Kidney (tissue), 14 donors: Measurements from ENCODE around the gene DNTT. TPM values are rescaled to one million over a fixed set of nuclear protein-coding genes. Genes with fewer than 3 reads are reported as not detected.

Experiments
- DNase-seq, 5 donors: peaks; one replicate each; pipeline ENCODE4 v3.0.0-alpha.2; 2013 to 2020
- FAIRE-seq: peaks from 2 replicates; lab custom pipeline; 2012; peaks lifted over from hg19 to GRCh38; lab: Jason Lieb, UNC
- H3K27ac ChIP-seq, 2 donors: one replicate each; pipeline ENCODE4 v1.7.0; 2013; ENCODE audit warnings: low read depth in 2 of 2, low read length in 2 of 2, inconsistent platforms in 1 of 2
- H3K27me3 ChIP-seq: one replicate; pipeline ENCODE4 v1.7.1; 2013; ENCODE audit warnings: low read length, inconsistent platforms; ENCODE audit not compliant: control insufficient read depth, insufficient read depth
- H3K36me3 ChIP-seq, 3 donors: one replicate each; pipeline versions ENCODE4 v1.7.0 to v1.7.1; 2013; ENCODE audit warnings: low read length in 3 of 3, control low read depth in 1 of 3, inconsistent platforms in 1 of 3; ENCODE audit not compliant: insufficient read depth in 3 of 3, control insufficient read depth in 2 of 3
- H3K4me1 ChIP-seq, 3 donors: one replicate each; pipeline versions ENCODE4 v1.7.0 to v1.7.1; 2013; ENCODE audit warnings: low read length in 3 of 3, inconsistent platforms in 1 of 3, low read depth in 1 of 3; ENCODE audit not compliant: control insufficient read depth in 2 of 3, insufficient read depth in 2 of 3
- H3K4me3 ChIP-seq, 3 donors: one replicate each; pipeline versions ENCODE4 v1.7.0 to v1.8.1; 2013; ENCODE audit warnings: low read length in 3 of 3, control low read depth in 1 of 3, inconsistent platforms in 1 of 3
- H3K9ac ChIP-seq, 3 donors: one replicate each; pipeline versions ENCODE4 v1.7.0 to v1.7.1; 2013; ENCODE audit warnings: low read length in 3 of 3, control low read depth in 1 of 3, inconsistent platforms in 1 of 3
- H3K9me3 ChIP-seq, 3 donors: one replicate each; pipeline versions ENCODE4 v1.7.0 to v1.7.1; 2013; ENCODE audit warnings: low read length in 3 of 3, control low read depth in 1 of 3, inconsistent platforms in 1 of 3; ENCODE audit not compliant: control insufficient read depth in 2 of 3, insufficient read depth in 1 of 3
- intact Hi-C: fragments of 100-400 bp; cut with DNase I; formaldehyde crosslinking; loops from one replicate; pipeline ENCODE4 v1.11.1; 2022
- polyA plus RNA-seq: library from polyadenylated mRNA; stranded (reverse); fragments of 350-450 nt; fragmentation: Illumina TruSeq; extraction: RNeasy Lipid Tissue Mini Kit (QIAGEN cat#74804); gene quantifications from one replicate; pipeline ENCODE4 v1.2.3, GENCODE V29; 2014; ENCODE audit warnings: low read depth, low replicate concordance; ENCODE audit not compliant: insufficient read depth
- total RNA-seq: library from RNA; stranded (reverse); fragmentation: NEBNext Ultra II Directional; extraction: Animal tissue kit (Norgen Biotek cat#: 25700); gene quantifications from one replicate; pipeline ENCODE4 v1.2.1, GENCODE V29; 2021
- TF ChIP-seq, protein P1 (sequence below): IDR thresholded peaks from 3 replicates; pipeline ENCODE4 v1.5.1; 2012; ENCODE audit warnings: mild to moderate bottlenecking, moderate library complexity, borderline replicate concordance; ENCODE audit not compliant: insufficient read depth; ENCODE audit errors: extremely low read depth
- donor health status: control.
- donor health status: control.
- donor health status: control.
- donor health status: control.
- donor health status: control.
- donor health status: DM: yes; HTN: yes; CAD: no.
- donor health status: Normal renal cell carcinoma (clear cell type).

DNTT gene
- total and polyA plus RNA-seq, 2 donors from 2014 or later: not detected

GRCh38 chr10:96266118-96266770 is 38.0 kb upstream of the DNTT start:
- FAIRE-seq (no peak), DNase-seq (no peak)
- intact Hi-C loops: no loop called here
- Histone ChIP-seq H3K27ac (no peak overlapping the region), H3K4me3 (no peak overlapping the region), H3K9me3 (no peaks in the 10 kb centered on the region), H3K9ac (no peak overlapping the region), H3K27me3 (no peaks in the 10 kb centered on the region), H3K4me1 (peaks cover 0 to 11% (median 0%) of the 10 kb centered on the region in 3 donors), H3K36me3 (no peaks in the 10 kb centered on the region)
- TF ChIP-seq, protein P1, sequence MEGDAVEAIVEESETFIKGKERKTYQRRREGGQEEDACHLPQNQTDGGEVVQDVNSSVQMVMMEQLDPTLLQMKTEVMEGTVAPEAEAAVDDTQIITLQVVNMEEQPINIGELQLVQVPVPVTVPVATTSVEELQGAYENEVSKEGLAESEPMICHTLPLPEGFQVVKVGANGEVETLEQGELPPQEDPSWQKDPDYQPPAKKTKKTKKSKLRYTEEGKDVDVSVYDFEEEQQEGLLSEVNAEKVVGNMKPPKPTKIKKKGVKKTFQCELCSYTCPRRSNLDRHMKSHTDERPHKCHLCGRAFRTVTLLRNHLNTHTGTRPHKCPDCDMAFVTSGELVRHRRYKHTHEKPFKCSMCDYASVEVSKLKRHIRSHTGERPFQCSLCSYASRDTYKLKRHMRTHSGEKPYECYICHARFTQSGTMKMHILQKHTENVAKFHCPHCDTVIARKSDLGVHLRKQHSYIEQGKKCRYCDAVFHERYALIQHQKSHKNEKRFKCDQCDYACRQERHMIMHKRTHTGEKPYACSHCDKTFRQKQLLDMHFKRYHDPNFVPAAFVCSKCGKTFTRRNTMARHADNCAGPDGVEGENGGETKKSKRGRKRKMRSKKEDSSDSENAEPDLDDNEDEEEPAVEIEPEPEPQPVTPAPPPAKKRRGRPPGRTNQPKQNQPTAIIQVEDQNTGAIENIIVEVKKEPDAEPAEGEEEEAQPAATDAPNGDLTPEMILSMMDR: no peak

DNA sequence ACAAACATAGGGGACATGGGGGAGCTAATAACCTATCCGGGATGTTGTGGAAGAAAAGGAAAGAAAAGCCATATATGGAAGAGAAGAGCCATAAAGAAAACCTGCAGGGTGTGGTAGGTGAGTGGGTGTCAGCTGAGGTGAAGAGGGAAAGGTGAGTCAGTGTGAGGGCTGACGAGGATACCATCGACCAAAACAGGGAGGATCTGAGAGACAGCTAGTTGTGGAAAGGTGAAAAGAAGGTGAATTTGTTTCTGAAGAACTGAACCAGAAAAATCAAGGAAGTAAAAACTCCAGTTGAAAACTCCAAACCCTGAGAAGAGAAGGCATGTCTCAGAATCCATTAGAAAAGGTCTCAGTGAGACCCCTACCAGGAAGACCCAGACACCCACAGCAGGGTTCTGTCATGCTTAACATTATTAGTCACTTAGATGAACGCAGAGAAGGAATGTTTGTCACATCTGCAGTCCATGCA is 37.0 kb upstream of the DNTT start:
- TF ChIP-seq, protein P1: no peak
- Histone ChIP-seq H3K9me3 (no peaks in the 10 kb centered on the region), H3K27ac (peak overlapping the region; percentile 18 to 58), H3K27me3 (no peaks in the 10 kb centered on the region), H3K9ac (peak overlapping the region in 1 of 3 donors; percentile 13), H3K36me3 (no peaks in the 10 kb centered on the region), H3K4me3 (peak overlapping the region in 2 of 3 donors; percentile 2 to 76), H3K4me1 (peaks cover 0 to 11% (median 7%) of the 10 kb centered on the region in 3 donors)
- intact Hi-C loops: no loop called here
- DNase-seq (no peak), FAIRE-seq (no peak)

DNA sequence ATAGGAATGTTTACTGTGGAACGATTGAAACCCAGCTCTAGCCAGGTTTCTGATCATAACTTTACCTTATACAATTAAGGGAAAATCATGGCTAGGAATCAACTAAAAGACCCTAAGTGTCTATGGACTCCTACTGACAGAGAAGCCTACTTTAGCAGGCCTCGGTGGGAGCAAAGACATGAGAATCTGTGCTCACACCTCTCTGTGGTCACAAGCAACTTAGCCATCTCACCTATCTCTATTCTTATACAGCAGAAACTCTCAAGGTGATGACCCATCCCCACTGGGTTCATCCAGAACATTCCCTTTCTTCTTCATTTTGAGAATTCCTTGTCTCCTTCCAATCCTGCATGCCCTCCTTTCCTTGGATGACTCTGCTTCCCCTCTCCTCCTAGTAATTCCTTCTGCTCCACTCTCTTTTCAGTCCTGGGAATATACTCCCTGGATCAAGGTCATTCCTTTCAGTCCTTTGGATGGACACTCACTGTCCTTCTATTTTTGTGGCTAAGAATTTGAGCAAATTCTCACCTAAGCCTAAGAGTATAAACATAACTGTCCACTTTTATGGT is 35.8 kb upstream of the DNTT start:
- Histone ChIP-seq H3K27me3 (no peaks in the 10 kb centered on the region), H3K9ac (peak overlapping the region in 1 of 3 donors; percentile 21), H3K27ac (peak overlapping the region; percentile 28 to 88), H3K4me1 (peaks cover 0 to 17% (median 16%) of the 10 kb centered on the region in 3 donors), H3K4me3 (peak overlapping the region in 2 of 3 donors; percentile 61 to 76), H3K36me3 (no peaks in the 10 kb centered on the region), H3K9me3 (no peaks in the 10 kb centered on the region)
- TF ChIP-seq, protein P1: no peak
- FAIRE-seq (no peak), DNase-seq (no peak)
- intact Hi-C loops: no loop called here
